Peyer's patch (tissue), 4 donors: ENCODE measurements around the gene SPATA2L.

Source experiments
- CTCF ChIP-seq, 6 experiments: fragments of 450-650 bp in 4 of 6; fragments of 200-600 bp in 2 of 6; sonication (generic) in 1 of 6; IDR thresholded peaks; one replicate each; pipeline ENCODE4 v1.5.1; 2017 to 2019; ENCODE audit warnings: antibody characterized with exemption in 6 of 6, mild to moderate bottlenecking in 3 of 6, moderate library complexity in 1 of 6
- POLR2A ChIP-seq, 2 donors: fragments of 450-650 bp; IDR thresholded peaks; one replicate each; pipeline ENCODE4 v1.5.1; 2017; ENCODE audit warnings: antibody characterized with exemption in 2 of 2, mild to moderate bottlenecking in 2 of 2, moderate library complexity in 2 of 2

DNA sequence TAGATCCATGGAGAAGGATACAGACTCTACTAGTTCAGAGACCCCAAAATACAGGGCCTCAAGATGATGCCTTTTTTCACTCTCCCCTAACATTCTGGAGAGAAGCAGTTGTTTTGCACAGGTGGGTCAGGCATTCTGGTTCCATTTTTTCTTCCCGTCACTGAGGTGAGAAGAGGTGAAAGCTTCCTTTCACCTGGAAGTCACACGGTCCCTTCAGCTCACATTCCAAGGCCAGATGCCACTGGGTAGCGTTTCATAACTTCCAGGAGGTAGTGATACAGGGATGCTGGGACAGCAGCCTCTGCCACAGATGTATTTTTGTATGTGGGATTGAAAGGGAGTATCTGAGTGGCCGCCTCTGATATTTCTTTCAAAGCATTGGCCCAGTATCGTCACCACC, 13.1 kb downstream of the SPATA2L start:
- TF ChIP-seq POLR2A (IDR thresholded peaks at IDR 0.05) (no peak), CTCF (IDR thresholded peaks at IDR 0.05) (no peak)
